GM19397 (cell line): Measurements from ENCODE around the gene MS4A8.
"Not testable (repeated sequence)": the region's sequence is repeated elsewhere in the genome, so short reads cannot be mapped to it uniquely, and the experiment has no call there.

Experiments
- ATAC-seq: cut with Tn5 transposase; IDR thresholded peaks from one replicate; pipeline ENCODE4 v1.9.1; 2021; ENCODE audit warnings: mild to moderate bottlenecking, moderate library complexity; ENCODE audit not compliant: unreplicated experiment

The MS4A8 gene

DNA sequence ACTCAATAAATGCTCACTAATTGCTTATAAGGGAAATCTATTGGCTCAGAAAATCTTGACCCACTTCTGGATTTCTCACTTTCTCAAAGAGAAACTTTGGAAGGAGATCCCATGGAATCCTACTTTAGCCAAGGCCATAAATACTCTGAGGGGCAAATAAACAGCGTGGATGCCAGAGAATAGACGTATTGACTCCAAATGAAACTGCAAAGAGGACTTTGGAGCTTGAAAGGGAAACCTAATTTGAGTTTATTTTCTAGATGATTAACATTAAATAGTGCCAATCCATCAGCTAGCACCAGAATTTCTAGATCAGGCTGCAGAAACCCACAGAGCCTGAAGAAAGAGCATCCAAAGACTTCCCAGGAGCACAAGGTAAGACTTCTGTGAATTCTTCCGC lies 25.0 kb downstream of the MS4A8 start, which contains the start of gene MS4A18:
TSS of gene MS4A18 (plus strand) at position 301 of the 400 bp plus-strand sequence.
- no peak for ATAC-seq

- no peak for ATAC-seq
Observed at GRCh38 chr11:60725592-60725991, 26.2 kb downstream of the MS4A8 start.

- no peak for ATAC-seq
Observed at GRCh38 chr11:60731586-60731985, 32.2 kb downstream of the MS4A8 start.

DNA sequence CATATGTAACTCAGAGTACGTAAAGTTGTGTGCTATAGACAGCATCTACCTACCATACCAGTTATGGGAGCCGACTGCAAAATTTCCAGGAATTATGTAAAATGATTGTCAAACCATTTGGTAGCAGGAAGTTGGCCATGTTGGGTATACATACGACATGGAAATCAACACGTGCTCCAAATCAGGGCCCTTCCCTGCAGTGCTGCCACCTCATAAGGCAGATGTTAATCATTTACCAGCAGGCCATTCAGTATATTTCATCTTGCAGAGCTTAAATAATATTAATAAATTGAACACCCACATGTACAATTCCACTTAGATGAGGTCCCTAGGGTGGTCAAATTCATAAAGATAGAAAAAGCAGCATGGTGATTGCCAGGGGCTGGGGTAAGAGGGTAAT lies 34.9 kb downstream of the MS4A8 start:
- no peak for ATAC-seq

DNA sequence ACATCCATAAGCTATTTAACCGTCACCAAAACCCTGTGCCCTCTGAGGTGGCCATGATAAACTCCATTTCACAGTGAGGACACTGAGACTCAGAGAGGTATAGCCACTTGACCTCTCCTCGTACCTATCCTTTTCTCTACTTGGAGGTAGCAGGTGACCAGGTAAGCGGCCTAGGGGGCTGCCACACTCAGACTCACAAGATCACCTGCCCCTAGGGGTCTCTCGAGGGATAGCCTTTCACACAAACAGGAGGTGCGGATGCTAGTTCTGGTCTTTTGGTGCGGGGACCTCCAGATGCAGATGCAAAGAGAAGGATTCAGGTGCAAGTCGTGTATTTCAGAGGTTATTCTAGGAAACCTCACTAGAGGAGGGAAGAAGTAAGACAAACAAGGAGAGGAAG lies 39.7 kb downstream of the MS4A8 start:
- no peak for ATAC-seq

DNA sequence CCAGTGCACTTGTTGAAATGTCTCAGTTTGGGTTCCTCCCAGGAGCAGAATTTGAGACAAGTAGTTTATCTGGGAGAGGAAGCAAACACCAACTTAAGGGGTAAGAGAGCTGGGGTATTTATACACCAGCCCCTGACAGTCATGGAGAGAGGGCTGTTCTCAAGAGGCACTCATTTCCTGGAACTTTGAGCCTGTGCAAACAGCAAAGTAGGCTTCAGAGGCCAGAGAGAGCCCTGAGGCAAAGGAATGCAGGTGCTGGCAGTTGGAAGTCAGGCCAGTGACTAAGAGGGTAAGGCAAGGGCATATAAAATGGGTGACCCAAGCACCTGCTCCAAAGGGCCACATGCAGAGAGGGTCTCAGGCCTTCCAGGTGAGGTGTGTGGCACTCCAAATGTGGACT lies 41.2 kb downstream of the MS4A8 start:
- ATAC-seq, result no peak

GRCh38 chr11:60741421-60741820 lies 42.0 kb downstream of the MS4A8 start:
- ATAC-seq, result no peak

GRCh38 chr11:60743058-60743457 lies 43.6 kb downstream of the MS4A8 start:
- ATAC-seq, result no peak

DNA sequence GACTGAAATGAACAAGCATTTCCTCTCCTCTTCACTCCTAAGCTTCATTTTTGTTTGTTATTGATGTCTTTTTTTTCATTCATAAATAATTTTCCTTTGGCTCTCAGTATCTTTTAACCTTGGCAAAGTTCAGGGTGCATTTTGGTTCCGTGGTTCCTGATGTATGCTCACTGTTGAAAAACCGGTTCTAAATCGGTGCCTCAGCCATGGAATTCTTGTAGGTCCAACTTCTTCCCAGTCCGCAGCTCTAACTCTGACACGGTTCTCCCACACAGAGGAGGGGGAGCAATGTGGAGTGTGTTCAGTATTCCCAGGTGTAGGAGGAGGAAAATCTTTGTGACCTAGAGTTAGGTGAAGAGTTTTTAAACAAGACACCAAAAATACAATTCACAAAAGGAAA lies 44.7 kb downstream of the MS4A8 start:
- ATAC-seq, result no peak

GRCh38 chr11:60747359-60747873 lies 48.0 kb downstream of the MS4A8 start:
- ATAC-seq, result no peak

DNA sequence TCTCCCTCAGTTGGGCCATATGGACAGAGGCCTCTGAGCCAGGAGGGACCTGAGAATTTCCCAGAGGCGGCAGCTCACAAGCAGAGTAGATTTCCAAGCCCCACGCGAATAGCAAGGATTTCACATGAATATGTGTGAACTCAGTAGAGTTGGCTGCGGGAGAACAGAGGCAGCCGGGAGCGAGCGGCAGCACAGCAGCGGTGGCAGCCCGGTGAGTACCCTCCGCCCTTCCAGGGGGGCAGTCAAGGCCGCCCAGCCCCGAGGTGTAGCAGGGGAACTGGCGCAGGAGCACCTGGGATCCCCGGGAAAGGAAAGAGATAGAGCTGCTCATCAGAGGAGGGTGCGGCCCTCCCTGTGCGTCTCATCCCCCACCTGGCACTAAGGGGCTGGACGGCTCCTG lies 48.8 kb downstream of the MS4A8 start:
- ATAC-seq, result no peak

GRCh38 chr11:60748821-60749220 lies 49.4 kb downstream of the MS4A8 start:
- ATAC-seq, result no peak

DNA sequence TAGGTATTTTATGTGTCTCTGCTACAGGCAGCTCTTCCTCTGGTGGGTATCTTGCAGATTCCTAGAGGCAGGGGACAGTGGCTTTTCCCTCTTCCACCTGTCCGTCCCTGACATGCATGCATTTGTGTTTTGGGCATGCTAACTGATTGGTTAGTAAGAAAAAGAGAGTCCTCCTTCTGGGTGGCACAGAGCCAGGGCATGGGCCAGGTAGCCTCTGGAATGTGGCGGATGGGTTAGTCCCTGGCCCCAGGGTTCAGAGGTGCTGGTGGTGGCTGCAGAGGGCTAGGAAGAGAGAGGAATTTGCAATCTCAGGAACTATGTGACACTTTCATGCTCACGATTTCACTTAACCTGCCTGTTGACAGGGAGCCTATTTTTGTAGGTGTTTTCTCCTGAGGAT lies 51.5 kb downstream of the MS4A8 start:
- no peak for ATAC-seq

- ATAC-seq, result no peak
Observed at GRCh38 chr11:60753309-60753708, 53.9 kb downstream of the MS4A8 start.

DNA sequence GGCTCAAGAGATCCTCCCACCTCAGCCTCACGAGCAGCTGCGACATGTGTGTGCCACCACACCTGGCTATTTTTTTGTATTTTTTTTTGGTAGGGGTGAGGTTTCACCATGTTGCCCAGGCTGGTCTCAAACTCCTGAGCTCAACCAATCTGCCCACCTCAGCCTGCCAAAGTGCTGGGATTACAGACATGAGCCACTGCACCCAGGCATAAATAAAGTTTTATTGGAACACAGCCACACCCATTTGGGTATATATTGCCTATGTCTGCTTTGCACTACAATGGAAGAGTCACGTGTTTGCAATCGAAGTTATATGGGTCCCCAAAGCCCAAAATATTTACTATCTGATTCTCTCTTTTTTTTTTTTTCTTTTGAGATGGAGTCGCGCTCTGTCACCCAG lies 55.5 kb downstream of the MS4A8 start:
- ATAC-seq, result no peak

DNA sequence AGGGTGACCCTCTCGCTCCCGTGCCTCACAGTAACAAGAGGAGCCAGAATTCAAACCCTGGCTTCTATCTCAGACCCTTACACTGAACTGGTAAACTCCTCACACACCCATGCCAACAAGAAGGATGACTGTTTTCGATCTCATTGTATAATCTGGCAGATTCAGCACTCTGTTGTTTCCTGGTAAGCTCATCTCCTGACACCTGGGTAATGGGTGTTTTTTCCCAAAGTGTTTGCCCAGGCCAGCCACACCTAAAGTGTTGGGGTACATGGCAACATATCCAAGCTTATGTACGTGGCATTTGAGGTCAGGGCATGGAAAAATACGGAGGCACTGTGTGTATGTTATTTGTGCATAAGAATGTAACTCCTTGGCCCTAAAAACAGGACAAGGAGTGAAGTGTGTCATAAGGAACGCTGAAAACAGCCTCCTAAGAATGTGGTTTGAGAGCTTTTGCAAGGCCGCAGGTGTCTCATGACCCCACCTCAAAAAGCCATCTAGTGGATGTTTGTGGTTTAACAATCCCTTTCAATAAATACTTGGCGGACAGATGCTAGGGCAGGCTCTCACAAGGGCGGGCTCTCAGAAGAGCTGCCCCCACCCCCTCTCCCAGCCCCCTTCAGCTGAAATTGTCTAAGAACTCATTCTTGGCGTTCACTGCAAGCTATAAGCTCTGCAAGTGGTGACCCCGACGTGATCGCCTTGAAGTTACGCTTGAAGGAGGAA lies 57.1 kb downstream of the MS4A8 start, which contains the start of gene MS4A15:
TSS of gene MS4A15 (plus strand) at position 561 of the 726 bp plus-strand sequence. CDS start 6,867 bp downstream, outside the sequence.
- no peak for ATAC-seq

DNA sequence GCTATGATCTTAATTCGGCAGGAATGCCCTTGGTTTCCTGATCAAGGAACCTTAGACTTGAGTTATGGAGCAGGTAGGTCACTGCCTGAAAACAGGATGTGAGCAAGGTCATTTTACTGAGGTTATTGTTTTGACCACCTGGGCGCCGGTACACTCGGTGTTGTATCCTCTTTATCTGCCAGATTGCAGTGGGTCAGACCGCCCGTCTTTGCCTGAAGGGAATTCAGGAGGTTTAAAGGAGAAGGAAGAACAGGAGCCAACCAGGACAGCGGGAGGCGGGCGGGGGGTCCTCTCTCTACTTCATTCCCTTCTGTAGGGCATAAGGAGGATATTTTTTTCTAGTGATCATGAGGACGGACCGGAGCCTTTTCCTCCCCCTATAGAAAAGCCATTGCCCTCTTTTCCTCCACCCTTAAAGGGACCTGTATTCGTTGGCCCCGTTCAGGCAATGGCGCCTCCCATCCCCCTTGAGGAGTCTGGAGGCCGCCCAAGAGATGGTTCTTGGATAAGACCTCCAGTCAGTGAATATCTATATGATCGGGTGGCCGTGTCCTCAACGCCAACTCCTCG lies 57.9 kb downstream of the MS4A8 start:
- ATAC-seq, result no peak

- ATAC-seq, result not testable (repeated sequence)
Observed at GRCh38 chr11:60758671-60759070, 59.3 kb downstream of the MS4A8 start.

DNA sequence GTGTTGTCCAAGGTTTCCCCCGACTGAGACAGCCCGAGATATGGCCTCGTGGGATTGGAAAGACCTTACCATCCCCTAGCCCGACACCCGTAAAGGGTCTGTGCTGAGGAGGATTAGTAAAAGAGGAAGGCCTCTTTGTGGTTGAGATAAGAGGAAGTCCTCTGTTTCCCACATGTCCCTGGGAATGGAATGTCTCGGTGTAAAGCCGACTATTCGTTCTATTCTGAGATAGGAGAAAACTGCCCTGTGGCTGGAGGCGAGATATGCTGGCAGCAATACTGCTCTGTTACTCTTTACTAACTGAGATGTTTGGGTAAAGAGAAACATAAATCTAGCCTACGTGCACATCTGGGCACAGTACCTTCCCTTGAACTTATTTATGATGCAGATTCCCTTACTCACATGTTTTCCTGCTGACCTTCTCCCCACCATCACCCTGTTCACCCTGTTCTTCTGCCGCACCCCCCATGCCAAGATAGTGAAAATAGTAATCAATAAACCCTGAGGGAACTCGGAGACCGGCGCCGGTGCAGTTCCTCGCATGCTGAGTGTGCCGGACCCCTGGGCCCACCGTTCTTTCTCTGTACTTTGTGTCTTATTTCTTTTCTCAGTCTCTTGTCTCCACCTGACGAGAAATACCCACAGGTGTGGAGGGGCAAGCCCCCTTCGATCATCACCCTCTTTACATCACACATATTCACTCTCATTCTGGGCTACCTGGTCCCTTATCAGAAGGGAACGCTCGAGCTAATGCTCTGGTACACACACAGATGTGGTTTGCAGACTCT lies 60.2 kb downstream of the MS4A8 start:
- ATAC-seq, result not testable (repeated sequence)

DNA sequence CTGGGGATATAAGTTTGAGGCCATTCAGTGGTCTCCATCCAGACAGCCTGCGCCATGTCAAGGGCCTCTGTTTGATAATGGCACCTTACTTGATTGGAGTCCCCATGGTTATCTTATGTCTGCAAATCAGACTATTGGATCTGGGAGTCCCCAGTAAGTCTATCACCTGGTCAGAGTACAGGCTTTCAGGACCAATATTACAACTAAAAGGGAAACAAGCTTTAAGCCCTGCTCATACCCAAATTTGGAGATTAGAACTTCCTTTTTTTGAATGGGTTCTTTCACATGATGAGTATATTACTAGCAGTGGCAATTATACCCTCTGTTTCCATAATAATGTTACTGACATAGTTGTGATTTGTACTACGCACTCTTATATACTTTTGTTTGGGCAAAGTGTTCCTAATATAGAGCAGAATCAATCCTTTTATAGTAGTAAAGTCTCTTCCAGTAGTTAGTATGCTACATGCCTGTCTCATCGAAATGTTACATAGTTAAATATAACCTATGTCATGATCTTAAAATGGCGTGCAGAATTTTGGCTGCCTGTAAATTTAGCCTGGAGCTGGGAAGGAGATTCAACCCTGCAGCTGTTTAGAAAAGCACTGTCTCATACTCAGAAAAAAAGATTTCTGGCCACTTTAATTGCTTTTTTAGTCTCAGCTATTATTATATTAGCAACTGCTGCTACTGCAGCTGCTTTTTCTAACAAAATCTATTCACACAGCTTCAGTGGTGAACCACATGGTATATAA lies 62.2 kb downstream of the MS4A8 start:
- ATAC-seq, result no peak
